GM18907 (cell line): ENCODE measurements around the gene RBP2.

Experiments used
- ATAC-seq: cut with Tn5 transposase; IDR thresholded peaks from one replicate; pipeline ENCODE4 v1.9.1; 2021; ENCODE audit warnings: mild to moderate bottlenecking, moderate library complexity; ENCODE audit not compliant: unreplicated experiment

Gene RBP2

GRCh38 chr3:139481116-139481515 lies 4.8 kb upstream of the RBP2 start:
- ATAC-seq = no peak

- no peak for ATAC-seq
Observed at GRCh38 chr3:139480585-139480984, 4.3 kb upstream of the RBP2 start.

- ATAC-seq = no peak
Observed at GRCh38 chr3:139477710-139478640, 1.7 kb upstream of the RBP2 start.

- no peak for ATAC-seq
Observed at GRCh38 chr3:139473155-139473771, 3.1 kb downstream of the RBP2 start.

GRCh38 chr3:139472380-139473010 lies 3.8 kb downstream of the RBP2 start:
- no peak for ATAC-seq

- no peak for ATAC-seq
Observed at GRCh38 chr3:139470199-139470598, 6.1 kb downstream of the RBP2 start.

GRCh38 chr3:139468399-139468798 lies 7.9 kb downstream of the RBP2 start:
- no peak for ATAC-seq

GRCh38 chr3:139466360-139466759 lies 10.0 kb downstream of the RBP2 start:
- ATAC-seq = no peak

GRCh38 chr3:139465636-139466035 lies 10.7 kb downstream of the RBP2 start:
- ATAC-seq = no peak

GRCh38 chr3:139463466-139463865 lies 12.8 kb downstream of the RBP2 start:
- ATAC-seq = no peak

- no peak for ATAC-seq
Observed at GRCh38 chr3:139460529-139460928, 15.8 kb downstream of the RBP2 start.

GRCh38 chr3:139460076-139460475 lies 16.2 kb downstream of the RBP2 start:
- no peak for ATAC-seq

- no peak for ATAC-seq
Observed at GRCh38 chr3:139458348-139458747, 18.0 kb downstream of the RBP2 start.

GRCh38 chr3:139457066-139457465 lies 19.2 kb downstream of the RBP2 start:
- no peak for ATAC-seq

- no peak for ATAC-seq
Observed at GRCh38 chr3:139456386-139456785, 19.9 kb downstream of the RBP2 start.

- ATAC-seq = peak; percentile 57
Observed at GRCh38 chr3:139455855-139456254, 20.5 kb downstream of the RBP2 start.

GRCh38 chr3:139455206-139455605 lies 21.1 kb downstream of the RBP2 start:
- ATAC-seq = no peak

GRCh38 chr3:139454346-139454745 lies 22.0 kb downstream of the RBP2 start:
- no peak for ATAC-seq

GRCh38 chr3:139450159-139450558 lies 26.2 kb downstream of the RBP2 start:
- ATAC-seq = no peak

GRCh38 chr3:139449566-139449965 lies 26.8 kb downstream of the RBP2 start:
- no peak for ATAC-seq

GRCh38 chr3:139448104-139448503 lies 28.2 kb downstream of the RBP2 start:
- ATAC-seq = no peak

- ATAC-seq = no peak
Observed at GRCh38 chr3:139447486-139447885, 28.8 kb downstream of the RBP2 start.
